ENCODE results near the gene ALDH1B1. TPM values are rescaled to one million over a fixed set of nuclear protein-coding genes. Genes with fewer than 3 reads are reported as not detected.

Gene ALDH1B1
- total and polyA plus RNA-seq, 8 donors = 0.58 to 68.7 (median 18.6) TPM

- TF ChIP-seq POLR2AphosphoS5 (IDR thresholded peaks at IDR 0.05) (no peak), EP300 (IDR thresholded peaks at IDR 0.05) (no peak), POLR2A (IDR thresholded peaks at IDR 0.05) (no peak), CTCF (IDR thresholded peaks at IDR 0.05) (no peak)
- 93 to 98% (median 94%) methylated on average over 1 of the region's 1 CpG for WGBS, 5 donors
Measured at GRCh38 chr9:38439916-38440301, 47.4 kb downstream of the ALDH1B1 start.

DNA sequence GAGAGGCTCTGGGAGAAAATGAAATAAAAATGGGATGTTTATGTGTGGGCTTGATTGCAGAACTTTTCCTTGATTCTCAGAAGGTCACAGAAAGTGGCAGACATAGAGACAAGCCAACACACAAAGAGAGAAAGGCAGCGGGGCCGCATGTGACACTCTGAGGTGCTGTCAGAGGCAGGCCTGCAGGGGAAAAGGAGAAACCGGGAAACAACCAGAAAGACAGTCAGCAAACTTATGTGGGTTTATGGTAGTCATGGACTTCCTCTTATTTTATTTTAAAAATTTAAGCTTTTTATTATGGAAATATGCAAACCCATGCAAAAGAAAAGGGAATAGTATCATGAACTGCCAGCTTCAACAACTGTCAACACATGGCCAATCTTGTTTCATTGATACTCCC is 48.0 kb downstream of the ALDH1B1 start:
- DNase-seq = no peak
- TF ChIP-seq CTCF (IDR thresholded peaks at IDR 0.05) = no peak
- TF ChIP-seq POLR2A (IDR thresholded peaks at IDR 0.05) = no peak
- TF ChIP-seq POLR2AphosphoS5 (IDR thresholded peaks at IDR 0.05) = no peak
- TF ChIP-seq EP300 (IDR thresholded peaks at IDR 0.05) = no peak
- H3K9me3 ChIP-seq = no peaks in the 10 kb centered on the region
- no peak overlapping the region for H3K27ac ChIP-seq
- 73 to 91% (median 85%) methylated on average over 3 of the region's 3 CpGs for WGBS, 5 donors
- intact Hi-C loops (cut with DNase I; ENCODE audit: low total_unique reads) = no loop called here
- H3K36me3 ChIP-seq = no peaks in the 10 kb centered on the region
- no peak overlapping the region for H3K4me3 ChIP-seq
- H3K4me1 ChIP-seq = peaks cover 5 to 21% (median 15%) of the 10 kb centered on the region in 4 donors
- H3K27me3 ChIP-seq = no peaks in the 10 kb centered on the region

More at GRCh38 chr9:38439916-38440301, 47.4 kb downstream of the ALDH1B1 start:
- intact Hi-C loops (cut with DNase I; ENCODE audit: low total_unique reads) = no loop called here
- no peak for DNase-seq
- no peaks in the 10 kb centered on the region for H3K36me3 ChIP-seq
- no peak overlapping the region for H3K27ac ChIP-seq
- H3K9me3 ChIP-seq = no peaks in the 10 kb centered on the region
- H3K4me1 ChIP-seq = peaks cover 5 to 21% (median 15%) of the 10 kb centered on the region in 4 donors
- no peak overlapping the region for H3K4me3 ChIP-seq
- H3K27me3 ChIP-seq = no peaks in the 10 kb centered on the region

- no peak overlapping the region for H3K4me3 ChIP-seq
- no peak for DNase-seq
- H3K36me3 ChIP-seq = no peaks in the 10 kb centered on the region
- peaks cover 5 to 18% (median 15%) of the 10 kb centered on the region in 4 donors for H3K4me1 ChIP-seq
- intact Hi-C loops (cut with DNase I; ENCODE audit: low total_unique reads) = no loop called here
- TF ChIP-seq CTCF (IDR thresholded peaks at IDR 0.05) = no peak
- TF ChIP-seq POLR2A (IDR thresholded peaks at IDR 0.05) = no peak
- TF ChIP-seq POLR2AphosphoS5 (IDR thresholded peaks at IDR 0.05) = no peak
- TF ChIP-seq EP300 (IDR thresholded peaks at IDR 0.05) = no peak
- WGBS, 5 donors = 81 to 84% (median 82%) methylated on average over 8 of the region's 8 CpGs
- no peaks in the 10 kb centered on the region for H3K27me3 ChIP-seq
- no peak overlapping the region for H3K27ac ChIP-seq
- no peaks in the 10 kb centered on the region for H3K9me3 ChIP-seq
Measured at GRCh38 chr9:38441347-38442085, 49.0 kb downstream of the ALDH1B1 start.

GRCh38 chr9:38442473-38443096 is 50.1 kb downstream of the ALDH1B1 start:
- intact Hi-C loops (cut with DNase I; ENCODE audit: low total_unique reads) = no loop called here
- no peak for DNase-seq
- no peaks in the 10 kb centered on the region for H3K27me3 ChIP-seq
- TF ChIP-seq POLR2A (IDR thresholded peaks at IDR 0.05) (no peak), CTCF (IDR thresholded peaks at IDR 0.05) (no peak)
- peaks cover 0 to 14% (median 6%) of the 10 kb centered on the region in 4 donors for H3K4me1 ChIP-seq
- no peak overlapping the region for H3K27ac ChIP-seq
- H3K36me3 ChIP-seq = no peaks in the 10 kb centered on the region
- 62 to 74% (median 67%) methylated on average over 8 of the region's 8 CpGs for WGBS, 5 donors
- no peak overlapping the region for H3K4me3 ChIP-seq
- H3K9me3 ChIP-seq = no peaks in the 10 kb centered on the region

All from stomach (tissue), 9 donors.